Endothelial cell of umbilical vein (primary cell): ENCODE measurements around the gene CYP2D6. TPM values are rescaled to one million over a fixed set of nuclear protein-coding genes. Genes with fewer than 3 reads are reported as not detected.

ENCODE experiments used
- BruUV-seq: library from RNA; stranded (reverse); fragments of 400-500 nt; replicated peaks from 2 replicates; lab custom pipeline; 2021; lab: Mats Ljungman, UMichigan
- CTCF ChIA-PET: fragments of 300-600, 350-600 bp; sonication (Branson Sonifier 250); formaldehyde crosslinking; loops from one replicate; lab custom pipeline; 2021; ENCODE audit warnings: antibody characterized with exemption, inconsistent platforms; lab: Charles Lee
- POLR2A ChIA-PET: fragments of 300-600, 350-600 bp; sonication (Branson Sonifier 250); formaldehyde crosslinking; loops from one replicate; lab custom pipeline; 2021; ENCODE audit warnings: antibody characterized with exemption, inconsistent platforms; lab: Charles Lee
- DNase-seq: peaks from one replicate; pipeline ENCODE4 v3.0.0-alpha.2; 2011; ENCODE audit warnings: low read depth, low spot score
- FAIRE-seq: peaks from 2 replicates; lab custom pipeline; 2011; peaks lifted over from hg19 to GRCh38; lab: Jason Lieb, UNC
- H2AFZ ChIP-seq: 2 replicates; pipeline ENCODE4 v1.6.0; 2012; ENCODE audit warnings: low read depth, low read length, control low read depth, inconsistent platforms
- H3K27ac ChIP-seq: 2 replicates; pipeline ENCODE4 v1.5.1; 2011; ENCODE audit warnings: low read depth, mild to moderate bottlenecking, control low read depth, low read length, moderate library complexity; ENCODE audit not compliant: insufficient read depth
- H3K27me3 ChIP-seq, 2 experiments: 2 replicates each; pipeline versions ENCODE4 v1.6.0 to v1.6.1; 2011; ENCODE audit warnings: low read length in 2 of 2, mixed read lengths in 1 of 2; ENCODE audit not compliant: control insufficient read depth in 2 of 2, insufficient read depth in 2 of 2
- H3K36me3 ChIP-seq, 2 experiments: 2 replicates in 1 of 2; 3 replicates in 1 of 2; pipeline ENCODE4 v1.5.1; 2011; ENCODE audit warnings: low read length in 2 of 2, mild to moderate bottlenecking in 1 of 2, moderate library complexity in 1 of 2; ENCODE audit not compliant: control insufficient read depth in 2 of 2, insufficient read depth in 2 of 2; ENCODE audit errors: extremely low read depth in 1 of 2
- H3K4me1 ChIP-seq: 3 replicates; pipeline ENCODE4 v1.5.1; 2011; ENCODE audit warnings: mild to moderate bottlenecking, low read length; ENCODE audit not compliant: control insufficient read depth, insufficient read depth; ENCODE audit errors: extremely low read depth
- H3K4me2 ChIP-seq: 2 replicates; pipeline ENCODE4 v1.6.1; 2011; ENCODE audit warnings: low read length, control low read depth, mixed read lengths; ENCODE audit not compliant: insufficient read depth
- H3K4me3 ChIP-seq, 3 experiments: fragments of 200-600 bp in 1 of 3; sonication (generic), shearing (Covaris generic) in 1 of 3; replicated peaks in 1 of 3; 2 replicates each; pipeline ENCODE4 v1.5.1; 2011 to 2016; ENCODE audit warnings: control low read depth in 3 of 3, low read length in 3 of 3, mild to moderate bottlenecking in 2 of 3, inconsistent platforms in 1 of 3, low read depth in 1 of 3, moderate library complexity in 1 of 3; ENCODE audit not compliant: insufficient read depth in 1 of 3
- H3K79me2 ChIP-seq: 2 replicates; pipeline ENCODE4 v1.6.0; 2012; ENCODE audit warnings: low read length, inconsistent platforms; ENCODE audit not compliant: control insufficient read depth, insufficient read depth
- H3K9ac ChIP-seq: replicated peaks from 2 replicates; pipeline ENCODE3; 2011; ENCODE audit warnings: low read length, control low read depth; ENCODE audit not compliant: insufficient read depth; ENCODE audit errors: extremely low read depth
- H3K9me1 ChIP-seq: replicated peaks from 3 replicates; pipeline ENCODE4 v1.6.0; 2011; ENCODE audit warnings: mild to moderate bottlenecking, low read length; ENCODE audit not compliant: control insufficient read depth, insufficient read depth; ENCODE audit errors: extremely low read depth
- H3K9me3 ChIP-seq: replicated peaks from 2 replicates; pipeline ENCODE4 v1.5.1; 2012; ENCODE audit warnings: low read length, inconsistent platforms; ENCODE audit not compliant: control insufficient read depth, insufficient read depth
- H4K20me1 ChIP-seq: replicated peaks from 2 replicates; pipeline ENCODE3; 2011; ENCODE audit warnings: mild to moderate bottlenecking, low read length; ENCODE audit not compliant: control insufficient read depth, insufficient read depth; ENCODE audit errors: extremely low read depth
- CTCF ChIP-seq, 2 donors: IDR thresholded peaks; 1 replicate in 1 of 2; 2 replicates in 1 of 2; pipeline ENCODE4 v1.5.1; 2011; ENCODE audit warnings: low read length in 2 of 2, mild to moderate bottlenecking in 2 of 2, moderate library complexity in 2 of 2, control low read depth in 1 of 2, inconsistent platforms in 1 of 2, low read depth in 1 of 2; ENCODE audit not compliant: insufficient read depth in 1 of 2; ENCODE audit errors: extremely low read depth in 1 of 2
- EZH2 ChIP-seq: IDR thresholded peaks from 2 replicates; pipeline ENCODE4 v1.6.1; 2012; ENCODE audit warnings: borderline replicate concordance, low read depth, mild to moderate bottlenecking, moderate library complexity, low read length, inconsistent platforms; ENCODE audit not compliant: severe bottlenecking
- FOS ChIP-seq: IDR thresholded peaks from 2 replicates; pipeline ENCODE4 v1.6.1; 2011; ENCODE audit warnings: mild to moderate bottlenecking, low read length, moderate library complexity, borderline replicate concordance; ENCODE audit not compliant: insufficient read depth
- GATA2 ChIP-seq: IDR thresholded peaks from 2 replicates; pipeline ENCODE4 v1.7.0; 2011; ENCODE audit warnings: low read depth, mild to moderate bottlenecking, moderate library complexity, mixed read lengths, low read length; ENCODE audit not compliant: insufficient read length, insufficient read depth
- JUN ChIP-seq: IDR thresholded peaks from 2 replicates; pipeline ENCODE4 v1.6.1; 2011; ENCODE audit warnings: borderline replicate concordance, low read depth; ENCODE audit not compliant: insufficient read length, insufficient read depth
- MAX ChIP-seq: IDR thresholded peaks from 2 replicates; pipeline ENCODE4 v1.6.1; 2011; ENCODE audit not compliant: insufficient read depth, insufficient read length
- MYC ChIP-seq: IDR thresholded peaks from one replicate; pipeline ENCODE4 v1.6.1; 2011; ENCODE audit warnings: mild to moderate bottlenecking, low read depth, low read length
- POLR2A ChIP-seq: IDR thresholded peaks from 2 replicates; pipeline ENCODE4 v1.6.1; 2012; ENCODE audit warnings: low read depth, mild to moderate bottlenecking, control low read depth, low read length
- POLR2AphosphoS5 ChIP-seq: IDR thresholded peaks from 2 replicates; pipeline ENCODE4 v1.6.1; 2012; ENCODE audit warnings: low read depth, mild to moderate bottlenecking, control low read depth, low read length, moderate library complexity; ENCODE audit not compliant: insufficient read depth
- dilution Hi-C: fragments of 300-500 bp; cut with MboI; formaldehyde crosslinking; loops from one replicate; pipeline ENCODE4 v1.15.0; 2019; ENCODE audit warnings: low sequenced_read_pairs; ENCODE audit not compliant: extremely low pct_ligation_motif_present
- intact Hi-C: fragments of 100-400 bp; cut with micrococcal nuclease; formaldehyde crosslinking; loops from one replicate; pipeline ENCODE4 v1.10.0; 2022
- polyA plus RNA-seq, 4 experiments: library from polyadenylated mRNA; depleted of rRNA in 3 of 4; stranded (reverse) in 3 of 4; unstranded in 1 of 4; fragments of >200 nt; gene quantifications; 2 replicates each; pipeline versions ENCODE4 v1.2.1 to v1.2.3, GENCODE V29; 2011 to 2012; ENCODE audit warnings: missing spikeins in 1 of 4
- total RNA-seq: library from RNA; stranded (reverse); gene quantifications from 2 replicates; pipeline ENCODE4 v1.2.3, GENCODE V29; 2021

The CYP2D6 gene
- total and polyA plus RNA-seq, 2 donors (not counting 3 experiments of a cell fraction or from before 2014, with no cell fraction given), result 0.25 to 0.91 TPM

GRCh38 chr22:42077486-42078125, 53.0 kb downstream of the CYP2D6 start:
- H3K9ac ChIP-seq, result no peak overlapping the region

More at GRCh38 chr22:42077486-42078125, 53.0 kb downstream of the CYP2D6 start:
- Histone ChIP-seq H3K4me3 (no peak overlapping the region), H3K9me3 (no peaks in the 10 kb centered on the region), H4K20me1 (no peaks in the 10 kb centered on the region), H3K4me1 (peaks cover 21% of the 10 kb centered on the region), H3K4me2 (no peak overlapping the region), H3K9me1 (no peaks in the 10 kb centered on the region), H3K36me3 (peaks cover 9 to 15% of the 10 kb centered on the region in 2 experiments), H3K27me3 (no peaks in the 10 kb centered on the region), H2AFZ (no peak overlapping the region), H3K79me2 (peaks cover 22% of the 10 kb centered on the region), H3K27ac (no peak overlapping the region)
- FAIRE-seq (no peak), DNase-seq (no peak)
- BruUV-seq, result no TSS peak
- TF ChIP-seq MYC (no peak), CTCF (IDR thresholded peaks at IDR 0.05; ENCODE audit: extremely low read depth in 1 of 2, insufficient read depth in 1 of 2, low read depth in 1 of 2, low read length in 2 of 2) (no peak), POLR2AphosphoS5 (no peak), FOS (no peak), POLR2A (no peak), MAX (no peak), GATA2 (no peak), EZH2 (no peak), JUN (no peak)
- dilution Hi-C loops (no loop called here), intact Hi-C loops (no loop called here)
- CTCF ChIA-PET, result interaction anchor here (3.0 kb wide), 1 partner anchor 13 kb away, joined by 26 read pairs; the partner anchor contains the start of gene NDUFA6
- POLR2A ChIA-PET, result no interaction called here
